SK-N-MC (cell line): ENCODE measurements around the gene ZBTB39.

Source experiments
- FOXP2 ChIP-seq: optimal IDR thresholded peaks from 2 replicates; pipeline ENCODE3; 2011; ENCODE audit warnings: mild to moderate bottlenecking, moderate library complexity; ENCODE audit not compliant: insufficient read depth; ENCODE audit errors: extremely low read length, control extremely low read depth
- POLR2AphosphoS5 ChIP-seq: IDR thresholded peaks from 2 replicates; pipeline ENCODE4 v1.6.1; 2012; ENCODE audit warnings: mild to moderate bottlenecking, low read depth, low read length, borderline replicate concordance

DNA sequence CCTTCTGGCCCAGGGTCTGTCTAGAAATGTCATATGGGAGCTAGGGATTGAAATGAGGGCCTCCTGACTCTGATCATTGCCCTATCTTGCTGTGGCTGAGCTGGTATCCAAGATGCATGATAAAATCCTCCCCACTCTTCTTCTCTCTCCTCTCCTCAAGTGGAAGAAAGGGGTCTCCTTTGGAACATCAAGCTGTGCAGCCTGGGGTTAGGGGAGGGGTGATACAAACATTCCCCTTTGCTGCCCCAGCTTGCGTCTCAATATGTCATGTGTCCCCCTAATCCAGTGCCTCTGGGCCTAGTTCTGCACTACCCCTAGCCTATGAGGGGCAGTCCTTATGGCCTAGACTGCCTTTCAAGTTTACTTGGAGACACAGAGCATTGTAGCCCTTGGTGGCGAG lies 57.5 kb downstream of the ZBTB39 start:
- TF ChIP-seq POLR2AphosphoS5, result no peak
- TF ChIP-seq FOXP2, result no peak
